Umbilical cord (tissue), 2 donors: ENCODE data around the gene ERVFRD-1. TPM values are rescaled to one million over a fixed set of nuclear protein-coding genes. Genes with fewer than 3 reads are reported as not detected.
"Not testable (repeated sequence)": the region's sequence is repeated elsewhere in the genome, so short reads cannot be mapped to it uniquely, and the experiment has no call there.

ENCODE experiments used
- DNase-seq: peaks from one replicate; pipeline ENCODE4 v3.0.0-alpha.2; 2015; ENCODE audit warnings: low spot score
- total RNA-seq: library from RNA; depleted of rRNA; stranded (reverse); fragments of >200 nt; gene quantifications from one replicate; pipeline ENCODE4 v1.2.3, GENCODE V29; 2014; ENCODE audit warnings: low replicate concordance; ENCODE audit not compliant: insufficient read depth

Gene ERVFRD-1
- total RNA-seq, 1 donor from 2014 or later, result 0.48 TPM

GRCh38 chr6:11091141-11091540, 20.4 kb downstream of the ERVFRD-1 start:
- DNase-seq, result not testable (repeated sequence)

DNA sequence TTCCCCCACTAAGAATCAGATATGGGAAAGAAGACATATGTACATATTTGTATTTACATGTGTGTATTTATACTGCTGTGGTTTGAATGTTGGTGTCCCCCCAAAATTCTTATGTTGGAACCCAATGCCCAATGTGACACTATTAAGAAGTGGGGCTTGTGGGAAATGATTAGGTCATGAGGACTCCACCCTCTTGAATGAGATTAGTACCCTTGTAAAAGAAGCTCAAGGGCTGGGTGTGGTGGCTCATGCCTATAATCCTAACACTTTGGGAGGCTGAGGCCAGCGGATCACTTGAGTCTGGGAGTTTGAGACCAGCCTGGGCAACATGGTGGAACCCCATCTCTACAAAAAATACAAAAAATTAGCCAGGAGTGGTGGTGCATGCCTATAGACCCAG, 21.8 kb downstream of the ERVFRD-1 start:
- no peak for DNase-seq

GRCh38 chr6:11087141-11087812, 24.2 kb downstream of the ERVFRD-1 start:
- DNase-seq, result not testable (repeated sequence)

DNA sequence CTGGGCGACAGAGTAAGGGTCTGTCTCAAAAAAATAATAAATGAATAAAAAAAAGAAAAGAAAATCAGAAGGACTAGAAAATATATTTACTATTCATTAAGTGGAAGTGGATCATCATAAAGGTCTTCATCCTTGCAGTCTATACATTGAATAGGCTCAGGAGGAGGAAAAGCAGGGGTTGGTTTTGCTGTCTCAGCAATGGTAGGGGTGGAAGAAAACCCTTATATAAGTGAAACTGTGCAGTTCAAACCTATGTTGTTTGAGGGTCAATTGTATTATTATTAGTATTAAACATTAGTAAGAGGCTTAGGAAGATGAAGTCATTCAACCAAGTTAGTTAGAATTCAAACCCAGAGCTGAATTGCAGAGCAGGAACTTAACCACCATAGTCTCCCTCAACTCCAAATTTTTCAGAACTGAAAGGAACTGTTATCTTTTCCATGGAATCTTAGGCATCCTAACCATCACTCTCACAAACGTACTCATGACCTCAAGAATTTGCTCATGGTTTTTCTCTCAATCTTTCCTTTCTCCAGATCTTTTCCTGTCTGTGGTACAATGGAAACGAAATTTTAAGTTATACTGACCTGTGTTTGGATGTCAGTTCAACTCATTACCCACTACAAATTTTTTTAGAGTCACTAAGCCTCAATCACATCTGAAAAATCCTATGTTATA, 25.6 kb downstream of the ERVFRD-1 start:
- no peak for DNase-seq

- DNase-seq, result no peak
Measured at GRCh38 chr6:11083956-11084355, 27.6 kb downstream of the ERVFRD-1 start.

DNA sequence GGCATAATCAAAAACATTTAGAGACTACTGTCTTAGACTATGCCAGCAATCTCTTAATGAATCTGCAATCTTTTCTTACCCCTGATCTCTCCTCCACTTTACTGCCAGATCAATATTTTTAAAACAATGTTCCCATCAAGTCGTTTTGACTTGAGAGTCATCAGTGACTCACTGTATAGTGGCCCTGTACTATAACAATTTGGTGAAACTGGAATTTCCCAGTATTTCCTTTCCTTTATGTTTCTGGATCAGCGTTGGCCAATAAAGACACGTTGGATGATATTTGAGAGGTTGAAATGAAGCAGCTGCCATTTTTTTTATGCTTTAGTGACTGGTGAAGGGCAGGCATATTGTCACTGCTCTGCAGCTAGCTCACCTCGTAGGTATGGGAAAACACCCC, 28.0 kb downstream of the ERVFRD-1 start:
- DNase-seq, result no peak

- no peak for DNase-seq
Measured at GRCh38 chr6:11080296-11080695, 31.2 kb downstream of the ERVFRD-1 start.

- no peak for DNase-seq
Measured at GRCh38 chr6:11078266-11078665, 33.3 kb downstream of the ERVFRD-1 start.

GRCh38 chr6:11076540-11076939, 35.0 kb downstream of the ERVFRD-1 start:
- no peak for DNase-seq

DNA sequence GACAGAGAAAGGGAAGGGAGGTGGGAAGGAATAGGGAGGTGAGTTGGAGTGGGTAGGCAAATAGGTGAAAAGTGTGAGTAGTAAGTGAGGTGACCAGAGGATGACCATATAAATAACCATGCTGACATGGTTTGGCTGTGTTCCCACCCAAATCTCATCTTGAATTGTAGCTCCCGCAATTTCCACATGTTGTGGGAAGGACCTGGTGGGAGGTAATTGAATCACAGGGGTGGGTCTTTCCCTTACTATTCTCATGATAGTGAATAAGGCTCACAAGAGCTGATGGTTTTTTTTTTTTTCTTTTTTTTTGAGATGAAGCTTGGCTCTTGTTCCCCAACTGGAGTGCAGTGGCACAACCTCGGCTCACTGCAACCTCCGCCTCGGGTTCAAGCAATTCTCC, 39.4 kb downstream of the ERVFRD-1 start:
- no peak for DNase-seq

GRCh38 chr6:11069760-11070159, 41.8 kb downstream of the ERVFRD-1 start:
- no peak for DNase-seq

DNA sequence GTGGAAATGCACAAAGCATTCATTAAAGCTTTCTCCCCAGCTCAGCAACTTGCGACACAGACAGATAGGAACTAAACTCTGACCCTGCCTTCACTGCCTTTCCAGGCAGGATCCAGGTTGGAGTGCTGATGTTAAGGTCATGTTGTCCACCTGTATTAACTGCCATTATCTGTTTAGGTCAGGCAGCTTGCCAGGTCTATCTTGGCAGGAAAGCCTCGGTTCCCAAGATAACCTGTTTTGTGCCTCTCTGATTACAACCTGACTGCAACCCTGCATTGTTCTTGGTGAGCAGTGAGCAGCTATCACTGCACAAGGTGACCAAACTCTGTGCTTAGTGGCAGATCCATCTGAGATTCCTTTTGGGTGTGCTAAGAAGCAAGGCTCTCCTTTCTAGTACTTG, 44.2 kb downstream of the ERVFRD-1 start:
- no peak for DNase-seq

DNA sequence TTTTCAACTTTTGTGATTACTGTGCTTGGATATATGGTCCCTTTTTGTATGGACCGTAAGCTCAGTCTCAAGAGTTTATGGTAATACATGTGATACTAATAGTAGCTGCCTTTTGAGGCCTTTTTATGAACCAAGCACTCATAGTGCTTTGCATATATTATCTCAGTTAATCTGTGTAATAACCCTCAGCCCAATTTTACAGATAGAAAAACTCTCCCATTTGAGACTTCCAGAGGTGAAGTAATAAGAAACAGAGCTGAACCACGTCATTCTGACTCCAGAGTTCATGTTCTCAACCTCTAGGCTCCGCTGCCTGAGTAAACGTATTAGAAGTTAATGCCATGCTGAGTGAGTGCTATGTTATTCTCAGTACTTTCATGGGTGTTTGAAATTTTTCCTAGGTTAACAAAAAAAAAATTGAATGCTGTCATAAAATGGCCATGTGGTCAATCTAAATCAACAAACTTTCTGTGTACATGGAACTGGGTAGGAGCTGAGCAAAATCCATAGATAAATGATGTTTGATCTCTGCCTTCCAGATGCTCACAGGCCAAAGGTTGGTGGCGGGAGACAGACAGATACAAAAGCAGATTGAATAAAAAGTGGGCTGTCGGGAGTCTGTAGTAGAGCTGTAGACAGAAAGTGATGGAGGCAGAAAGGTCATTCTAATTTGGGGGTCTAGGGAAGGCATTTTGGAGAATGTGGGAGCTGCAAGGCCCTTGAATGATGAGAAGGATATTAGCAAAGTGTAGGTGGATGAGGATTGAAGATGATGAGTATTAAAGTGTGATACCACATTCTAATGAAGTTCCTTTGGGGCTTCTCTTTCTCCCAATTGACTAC, 44.8 kb downstream of the ERVFRD-1 start:
- no peak for DNase-seq

DNA sequence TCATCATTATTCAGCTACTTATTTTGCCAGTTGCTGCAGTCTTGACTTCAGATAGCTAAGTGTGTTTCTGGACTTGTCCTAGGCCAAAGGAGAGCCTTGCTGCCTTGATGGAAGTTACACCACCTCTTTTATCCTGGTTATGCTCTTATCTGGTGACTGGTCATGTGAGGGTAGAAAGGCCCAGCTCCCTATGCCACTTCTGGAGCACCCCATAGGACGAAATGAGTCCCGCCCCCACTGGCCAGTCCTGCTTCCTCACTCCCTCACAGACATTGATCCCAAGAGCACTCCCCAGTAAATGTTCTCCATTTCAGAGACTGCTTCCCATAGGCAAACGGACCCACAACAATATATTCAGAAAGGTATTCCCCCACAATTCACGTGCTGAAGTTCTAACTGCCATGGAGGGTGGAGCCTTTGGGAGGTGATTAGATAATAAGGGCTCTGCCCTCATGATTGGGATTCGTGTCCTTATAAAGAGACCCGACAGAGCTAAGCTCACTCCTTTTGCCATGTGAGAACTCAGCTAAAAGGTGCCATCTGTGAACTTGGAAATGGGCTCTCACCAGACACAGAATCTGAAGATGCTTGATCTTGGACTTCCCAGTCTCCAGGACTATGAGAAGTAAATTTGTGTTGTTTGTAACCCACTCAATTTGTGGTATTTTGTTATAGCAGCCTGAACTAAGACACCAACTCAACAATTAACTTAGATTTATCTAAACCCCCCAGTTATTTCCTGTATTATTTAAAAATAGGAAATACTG, 45.9 kb downstream of the ERVFRD-1 start:
- DNase-seq, result no peak

DNA sequence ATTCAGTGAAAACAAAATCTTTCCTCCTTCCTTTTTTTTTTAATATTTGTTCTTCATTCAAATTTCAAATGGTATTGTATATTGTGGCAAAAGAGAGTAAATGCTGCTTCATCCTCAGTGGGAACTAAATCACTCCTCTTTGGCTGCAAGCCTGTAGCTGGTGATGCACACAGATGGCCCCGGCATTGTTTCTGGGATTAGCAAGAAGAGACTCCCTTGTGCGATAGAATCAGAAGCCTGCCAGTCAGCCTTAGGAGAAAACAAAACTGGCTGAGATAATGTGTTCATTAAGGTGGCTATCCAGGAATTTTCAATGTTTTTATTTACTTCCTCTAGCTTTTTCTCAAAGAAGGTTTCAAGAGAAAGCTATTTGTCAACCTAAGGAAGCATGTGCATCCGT, 46.7 kb downstream of the ERVFRD-1 start:
- DNase-seq, result no peak

GRCh38 chr6:11062715-11063114, 48.8 kb downstream of the ERVFRD-1 start:
- no peak for DNase-seq

DNA sequence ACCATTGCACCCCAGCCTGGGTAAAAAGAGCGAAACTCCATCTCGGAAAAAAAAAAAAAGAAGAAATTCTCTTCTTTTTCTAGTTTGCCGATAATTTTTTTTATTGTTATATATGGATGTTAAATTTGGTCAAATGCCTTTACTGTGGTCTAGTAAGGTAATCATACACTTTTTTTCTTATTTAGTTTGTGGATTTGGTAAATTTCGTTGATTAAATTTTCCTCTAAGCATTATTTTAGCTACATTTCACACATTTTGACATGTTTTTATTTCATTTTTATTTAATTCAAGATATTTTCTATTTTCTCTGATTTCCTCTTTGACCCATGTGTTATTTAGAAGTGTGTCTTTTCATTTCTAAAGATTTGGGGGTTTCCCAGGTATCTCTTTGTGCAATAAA, 49.4 kb downstream of the ERVFRD-1 start:
- no peak for DNase-seq

GRCh38 chr6:11058406-11058805, 53.1 kb downstream of the ERVFRD-1 start:
- no peak for DNase-seq

DNA sequence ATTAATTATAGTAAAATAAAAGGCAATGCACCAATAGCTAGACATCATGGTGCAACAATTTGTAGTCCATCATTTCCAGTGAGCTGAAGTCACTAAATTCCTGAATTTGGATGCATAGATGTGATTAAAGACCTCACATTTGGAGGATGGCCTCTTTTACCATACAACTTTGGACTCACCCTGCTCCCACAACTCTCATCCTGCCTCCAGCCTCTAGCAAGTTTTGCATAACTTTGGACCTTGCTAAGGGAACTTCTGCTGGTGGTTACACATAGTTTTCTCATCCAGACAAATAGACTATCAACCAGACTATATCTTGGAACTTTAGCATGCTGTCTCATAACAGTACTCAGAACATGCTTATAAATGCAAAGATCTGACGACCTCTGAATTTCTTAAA, 54.7 kb downstream of the ERVFRD-1 start:
- no peak for DNase-seq

DNA sequence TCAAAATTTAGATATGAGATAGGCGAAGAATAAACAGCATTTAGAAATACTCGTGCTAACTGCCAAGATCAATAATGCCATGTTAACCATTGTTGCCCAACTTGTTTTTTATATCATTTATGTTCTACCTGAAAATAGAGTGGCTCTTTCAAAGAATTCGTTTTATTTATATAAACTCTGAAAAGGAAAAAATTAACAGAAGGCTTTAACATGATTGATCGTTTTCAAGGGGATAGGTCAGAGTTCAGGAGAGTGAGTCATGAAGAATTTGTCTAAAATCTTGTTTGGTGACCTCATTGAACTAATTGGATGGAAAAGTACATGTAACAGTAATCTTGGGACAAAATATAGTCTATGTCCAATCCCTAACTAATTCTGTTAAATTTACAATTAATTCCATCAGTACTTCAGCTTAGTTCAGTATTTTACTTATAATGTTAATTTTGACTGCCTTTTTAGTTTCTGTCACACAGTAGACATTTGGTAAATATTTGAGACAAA, 56.3 kb downstream of the ERVFRD-1 start:
- DNase-seq, result no peak

GRCh38 chr6:11054722-11055121, 56.8 kb downstream of the ERVFRD-1 start:
- DNase-seq, result no peak

DNA sequence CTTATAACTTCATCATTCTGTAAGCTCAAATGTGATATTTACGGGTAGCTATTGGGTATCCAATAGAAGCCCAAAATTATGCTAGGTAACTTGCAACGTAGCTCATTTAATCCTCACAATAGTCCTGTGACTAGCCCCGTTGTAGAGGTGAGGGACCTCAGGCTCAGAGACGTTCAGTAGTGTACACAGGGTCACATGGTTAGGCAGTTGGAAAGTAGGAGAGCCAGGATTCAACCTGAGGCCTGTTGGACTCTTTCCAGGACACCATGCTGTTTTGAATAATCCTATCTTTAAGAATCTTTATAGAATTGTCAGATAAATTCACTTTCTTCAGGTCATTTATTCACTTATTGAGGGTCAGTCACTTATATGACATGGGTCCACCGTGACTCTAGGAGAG, 58.2 kb downstream of the ERVFRD-1 start:
- no peak for DNase-seq
